GM13977 (cell line): ENCODE data around the gene OR10J5.

Source experiments
- DNase-seq: peaks from one replicate; pipeline ENCODE4 v3.0.0; 2012; ENCODE audit warnings: low spot score
- CTCF ChIP-seq: IDR thresholded peaks from 2 replicates; pipeline ENCODE4 v1.5.1; 2012; ENCODE audit warnings: mild to moderate bottlenecking, control low read depth; ENCODE audit not compliant: insufficient read depth; ENCODE audit errors: extremely low read depth, missing control alignments
- in situ Hi-C: fragments of 300-500 bp; cut with MboI; formaldehyde crosslinking; loops from one replicate; pipeline ENCODE4 v1.12.0; 2022; ENCODE audit warnings: low sequenced_read_pairs, low pct_unique_long_range_greater_than_20kb, mixed read lengths, inconsistent platforms; ENCODE audit not compliant: unreplicated experiment

The OR10J5 gene

GRCh38 chr1:159492575-159493323 lies 43.1 kb downstream of the OR10J5 start:
- TF ChIP-seq CTCF, result no peak
- in situ Hi-C loops, result no loop called here
- no peak for DNase-seq
